ENCODE measurements around the gene GK2.

GRCh38 chr4:79402332-79402851, 5.6 kb downstream of the GK2 start:
- TF ChIP-seq EP300 (IDR thresholded peaks at IDR 0.05) (no peak), CTCF (IDR thresholded peaks at IDR 0.05) (no peak), POLR2A (IDR thresholded peaks at IDR 0.05) (no peak)

All from ovary (tissue), 3 donors.